GM18499 (cell line): Measurements from ENCODE around the gene MYBBP1A.

Experiments
- ATAC-seq: cut with Tn5 transposase; IDR thresholded peaks from one replicate; pipeline ENCODE4 v1.9.1; 2021; ENCODE audit warnings: moderate number of reproducible peaks; ENCODE audit not compliant: insufficient read depth, unreplicated experiment

Gene MYBBP1A

GRCh38 chr17:4506892-4507291, 48.3 kb downstream of the MYBBP1A start:
- ATAC-seq: no peak

GRCh38 chr17:4506175-4506813, 48.9 kb downstream of the MYBBP1A start:
- ATAC-seq: no peak

- no peak for ATAC-seq
These were observed 50.0 kb downstream of the MYBBP1A start for GRCh38 chr17:4505187-4505586.

- no peak for ATAC-seq
These were observed 51.0 kb downstream of the MYBBP1A start for GRCh38 chr17:4504188-4504587.

- ATAC-seq: no peak
These were observed 51.7 kb downstream of the MYBBP1A start for GRCh38 chr17:4503283-4504025.

GRCh38 chr17:4502466-4503154, 52.6 kb downstream of the MYBBP1A start:
- no peak for ATAC-seq

- no peak for ATAC-seq
These were observed 53.8 kb downstream of the MYBBP1A start for GRCh38 chr17:4501295-4501949.

- ATAC-seq: no peak
These were observed 55.0 kb downstream of the MYBBP1A start for GRCh38 chr17:4500191-4500571.

- ATAC-seq: no peak
These were observed 55.6 kb downstream of the MYBBP1A start for GRCh38 chr17:4499431-4500190.

- ATAC-seq: no peak
These were observed 56.5 kb downstream of the MYBBP1A start, which contains the start of gene SPNS2 for GRCh38 chr17:4498461-4499397. SPNS2 (plus strand) TSS chr17:4498881; CDS start chr17:4499048, 167 bp downstream.

GRCh38 chr17:4497101-4497824, 57.9 kb downstream of the MYBBP1A start:
- ATAC-seq: no peak

- ATAC-seq: no peak
These were observed 62.2 kb downstream of the MYBBP1A start for GRCh38 chr17:4492721-4493561.

- ATAC-seq: no peak
These were observed 64.5 kb downstream of the MYBBP1A start for GRCh38 chr17:4490637-4491061.

- no peak for ATAC-seq
These were observed 65.0 kb downstream of the MYBBP1A start for GRCh38 chr17:4490109-4490591.

- ATAC-seq: no peak
These were observed 66.1 kb downstream of the MYBBP1A start for GRCh38 chr17:4488989-4489595.
